HepG2 (cell line): ENCODE results near the gene BIRC7. TPM values are rescaled to one million over a fixed set of nuclear protein-coding genes. Genes with fewer than 3 reads are reported as not detected.
A peak's percentile ranks its signal among the peaks of the same experiment; 100 is the strongest.

ENCODE experiments used
- CHCHD3 ChIP-seq: sonication (generic); formaldehyde crosslinking; IDR thresholded peaks from 2 replicates; pipeline ENCODE4 v1.8.0; 2022; ENCODE audit warnings: mild to moderate bottlenecking, missing genetic modification reagents, moderate library complexity
- FOXA1 ChIP-seq, 2 experiments: fragments of 450-650 bp in 1 of 2; sonication (generic) in 1 of 2; formaldehyde crosslinking in 1 of 2; IDR thresholded peaks; 2 replicates each; pipeline versions ENCODE4 v1.4.0 to v1.6.1; 2016 to 2020; ENCODE audit warnings: missing genetic modification reagents in 1 of 2
- FOXP1 ChIP-seq, 2 experiments: fragments of 450-650 bp in 1 of 2; IDR thresholded peaks; 2 replicates each; pipeline ENCODE4 v1.6.1; 2017 to 2018; ENCODE audit warnings: antibody characterized with exemption in 1 of 2
- GABPA ChIP-seq, 2 experiments: IDR thresholded peaks; 2 replicates each; pipeline ENCODE4 v1.6.1; 2011 to 2016; ENCODE audit warnings: low read depth in 2 of 2, low read length in 1 of 2, missing biosample characterization in 1 of 2, missing genetic modification characterization in 1 of 2
- HES4 ChIP-seq: sonication (generic); formaldehyde crosslinking; IDR thresholded peaks from 2 replicates; pipeline ENCODE4 v1.9.0; 2021; ENCODE audit warnings: mild to moderate bottlenecking, missing genetic modification reagents, borderline replicate concordance
- HHEX ChIP-seq: IDR thresholded peaks from 2 replicates; pipeline ENCODE4 v1.6.1; 2016; ENCODE audit warnings: control low read depth
- MTA1 ChIP-seq: sonication (generic); formaldehyde crosslinking; IDR thresholded peaks from 2 replicates; pipeline ENCODE4 v1.4.0; 2020; ENCODE audit warnings: missing genetic modification reagents, mild to moderate bottlenecking, borderline replicate concordance
- MTERF4 ChIP-seq: sonication (generic); formaldehyde crosslinking; IDR thresholded peaks from 2 replicates; pipeline ENCODE4 v1.8.0; 2023; ENCODE audit warnings: mild to moderate bottlenecking, missing genetic modification reagents
- NFKB2 ChIP-seq: sonication (generic); formaldehyde crosslinking; IDR thresholded peaks from 2 replicates; pipeline ENCODE4 v1.4.0; 2020; ENCODE audit warnings: missing genetic modification reagents, borderline replicate concordance
- SSRP1 ChIP-seq: IDR thresholded peaks from 2 replicates; pipeline ENCODE4 v1.6.1; 2016; ENCODE audit warnings: control low read depth
- ZBTB7A ChIP-seq: sonication (generic); formaldehyde crosslinking; IDR thresholded peaks from 2 replicates; pipeline ENCODE4 v1.8.0; 2022; ENCODE audit warnings: mild to moderate bottlenecking, missing genetic modification reagents
- ZNF276 ChIP-seq: sonication (generic); formaldehyde crosslinking; IDR thresholded peaks from 2 replicates; pipeline ENCODE4 v1.4.0; 2020; ENCODE audit warnings: mild to moderate bottlenecking, low read depth, missing genetic modification reagents
- ZNF407 ChIP-seq: sonication (generic); formaldehyde crosslinking; IDR thresholded peaks from one replicate; pipeline ENCODE4 v1.5.1; 2020; ENCODE audit warnings: mild to moderate bottlenecking, missing genetic modification reagents; ENCODE audit errors: not compliant biosample characterization
- ZNF451 ChIP-seq: sonication (generic); formaldehyde crosslinking; IDR thresholded peaks from 2 replicates; pipeline ENCODE4 v1.5.0; 2020; ENCODE audit warnings: mild to moderate bottlenecking, missing genetic modification reagents
- ZNF772 ChIP-seq: sonication (generic); formaldehyde crosslinking; IDR thresholded peaks from 2 replicates; pipeline ENCODE4 v1.5.0; 2020; ENCODE audit warnings: mild to moderate bottlenecking, missing genetic modification reagents
- ZNF775 ChIP-seq: sonication (generic); formaldehyde crosslinking; IDR thresholded peaks from 2 replicates; pipeline ENCODE4 v1.4.0; 2020; ENCODE audit warnings: missing genetic modification reagents, mild to moderate bottlenecking, moderate library complexity, borderline replicate concordance
- polyA plus RNA-seq, 8 experiments: library from polyadenylated mRNA; depleted of rRNA in 3 of 8; stranded (reverse) in 7 of 8; unstranded in 1 of 8; fragments of >200 nt; fragmentation: Illumina TruSeq in 4 of 8; extraction: Trizol in 4 of 8; gene quantifications; 2 replicates each; pipeline versions ENCODE4 v1.2.1 to v1.2.3, GENCODE V29; 2011 to 2016; ENCODE audit warnings: low read depth in 4 of 8, missing spikeins in 1 of 8, mixed read lengths in 1 of 8; ENCODE audit not compliant: insufficient read depth in 1 of 8
- total RNA-seq, 5 experiments: library from RNA; depleted of rRNA; stranded (reverse); fragments of >200 nt; fragmentation: Illumina TruSeq; extraction: Trizol; gene quantifications; 2 replicates each; pipeline ENCODE4 v1.2.3, GENCODE V29; 2016; ENCODE audit warnings: low read depth in 1 of 5

BIRC7 gene
- total and polyA plus RNA-seq, 2 of the 13 experiments (the other 11 are each of a cell fraction or from before 2014, with no cell fraction given): 0.27 to 5.1 TPM

- TF ChIP-seq MTERF4 (no peak), ZBTB7A (CRISPR knock-in tag) (peak; percentile 19; the same call in 1 of the 2 replicates), SSRP1 (CRISPR knock-in tag) (no peak), HES4 (CRISPR knock-in tag) (peak; percentile 18; the same call in 1 of the 2 replicates), MTA1 (CRISPR knock-in tag) (peak; percentile 34; the same call in 1 of the 2 replicates), FOXA1 (IDR thresholded peaks at IDR 0.05) (no peak), FOXA1 (CRISPR knock-in tag; IDR thresholded peaks at IDR 0.05) (no peak), HHEX (CRISPR knock-in tag) (no peak), GABPA (IDR thresholded peaks at IDR 0.05; ENCODE audit: low read depth, low read length) (no peak), GABPA (CRISPR knock-in tag; IDR thresholded peaks at IDR 0.05; ENCODE audit: low read depth) (no peak), FOXP1 (IDR thresholded peaks at IDR 0.05) (no peak), FOXP1 (CRISPR knock-in tag; IDR thresholded peaks at IDR 0.05) (no peak), ZNF276 (no peak), ZNF451 (CRISPR knock-in tag) (no peak), ZNF407 (CRISPR knock-in tag) (peak; percentile 81), ZNF772 (CRISPR knock-in tag) (no peak), NFKB2 (CRISPR knock-in tag) (no peak), CHCHD3 (CRISPR knock-in tag) (no peak), ZNF775 (CRISPR knock-in tag) (no peak)
Observed at GRCh38 chr20:63274381-63275228, 38.9 kb downstream of the BIRC7 start (continued).
